NCI-H526 (cell line): Measurements from ENCODE around the gene MSL2.
"Not testable (repeated sequence)": the region's sequence is repeated elsewhere in the genome, so short reads cannot be mapped to it uniquely, and the experiment has no call there.

Experiments
- DNase-seq, 2 experiments: peaks; one replicate each; lab custom pipeline; 2025; lab: John Stamatoyannopoulos, UW

Gene MSL2

DNA sequence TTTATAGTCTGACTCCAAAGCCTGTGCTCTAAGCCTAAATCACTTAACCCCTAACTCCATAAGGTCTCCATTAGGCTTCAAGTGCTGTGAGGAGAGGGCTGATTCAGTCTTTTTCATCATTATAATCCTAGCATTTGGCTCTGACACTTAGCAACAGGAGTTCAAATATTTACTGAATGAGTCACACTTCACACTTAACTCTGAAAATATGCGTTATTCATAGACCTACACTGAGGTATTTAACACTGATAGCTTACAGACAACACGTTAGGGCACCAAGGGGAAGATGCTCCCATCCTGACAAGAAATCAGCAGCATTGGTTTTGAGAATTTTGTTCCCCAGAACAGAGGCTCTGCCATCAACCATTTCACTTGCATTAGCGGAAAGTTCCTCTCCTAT lies 53.5 kb downstream of the MSL2 start:
- no peak for DNase-seq

DNA sequence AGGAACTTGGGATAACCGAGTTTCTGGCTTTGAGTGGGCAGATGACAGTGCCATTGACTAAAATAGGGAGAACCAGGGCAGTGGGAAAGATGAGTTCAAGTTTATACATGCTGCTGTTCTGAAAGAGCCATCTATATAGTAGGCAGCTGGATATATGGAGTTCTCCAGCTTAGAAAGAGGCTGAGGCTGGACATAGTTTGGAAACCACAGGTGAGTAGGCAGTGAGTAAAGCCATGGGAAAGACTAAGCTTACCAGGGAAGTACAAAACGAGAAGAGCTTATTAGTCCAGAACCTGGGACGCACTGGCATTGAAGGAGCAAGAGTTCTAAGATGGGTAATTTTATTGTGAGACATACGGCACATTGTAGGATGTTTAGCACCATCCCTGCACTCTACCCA lies 54.2 kb downstream of the MSL2 start:
- no peak for DNase-seq

DNA sequence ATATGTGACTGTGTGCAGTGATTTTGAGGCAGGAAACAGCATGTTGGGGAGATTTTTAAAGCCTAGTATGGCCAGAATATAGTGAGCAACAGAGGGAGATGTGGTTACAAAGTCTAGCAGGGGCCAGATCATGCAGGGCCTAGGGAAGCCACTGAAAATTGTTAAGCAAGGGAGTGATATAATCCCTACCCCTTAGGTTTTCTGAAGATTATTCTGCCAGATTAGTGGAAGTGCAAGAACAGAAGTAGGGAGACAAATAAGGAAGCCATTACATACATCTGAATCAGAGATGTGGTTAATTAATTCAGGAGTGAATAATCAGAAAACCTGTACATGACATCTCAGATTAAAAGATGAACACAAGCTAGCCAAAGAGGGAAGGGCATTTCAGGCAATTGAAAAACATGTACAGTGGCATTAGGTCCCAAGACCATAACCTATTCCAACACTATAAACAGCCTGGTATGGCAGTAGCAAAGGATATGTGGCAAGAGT lies 54.8 kb downstream of the MSL2 start:
- DNase-seq: no peak

DNA sequence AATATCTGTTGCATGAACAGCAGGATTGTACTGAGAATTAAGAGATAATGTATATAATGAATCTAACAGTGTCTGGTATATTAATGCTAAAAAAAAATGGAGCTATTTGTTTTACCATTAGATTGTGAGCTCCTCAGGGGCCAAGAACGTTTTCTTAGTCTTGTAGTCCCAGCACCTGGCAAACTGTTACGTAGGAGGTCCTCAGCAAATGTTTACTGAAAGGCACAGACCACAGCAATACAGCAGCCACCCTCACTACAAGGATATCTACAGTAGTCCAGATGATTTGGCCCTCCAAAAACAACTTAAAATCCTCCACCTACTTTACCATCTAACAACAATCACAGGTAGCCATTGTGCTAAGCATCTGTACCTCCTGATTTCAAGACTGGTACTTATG lies 59.7 kb downstream of the MSL2 start:
- DNase-seq: no peak

DNA sequence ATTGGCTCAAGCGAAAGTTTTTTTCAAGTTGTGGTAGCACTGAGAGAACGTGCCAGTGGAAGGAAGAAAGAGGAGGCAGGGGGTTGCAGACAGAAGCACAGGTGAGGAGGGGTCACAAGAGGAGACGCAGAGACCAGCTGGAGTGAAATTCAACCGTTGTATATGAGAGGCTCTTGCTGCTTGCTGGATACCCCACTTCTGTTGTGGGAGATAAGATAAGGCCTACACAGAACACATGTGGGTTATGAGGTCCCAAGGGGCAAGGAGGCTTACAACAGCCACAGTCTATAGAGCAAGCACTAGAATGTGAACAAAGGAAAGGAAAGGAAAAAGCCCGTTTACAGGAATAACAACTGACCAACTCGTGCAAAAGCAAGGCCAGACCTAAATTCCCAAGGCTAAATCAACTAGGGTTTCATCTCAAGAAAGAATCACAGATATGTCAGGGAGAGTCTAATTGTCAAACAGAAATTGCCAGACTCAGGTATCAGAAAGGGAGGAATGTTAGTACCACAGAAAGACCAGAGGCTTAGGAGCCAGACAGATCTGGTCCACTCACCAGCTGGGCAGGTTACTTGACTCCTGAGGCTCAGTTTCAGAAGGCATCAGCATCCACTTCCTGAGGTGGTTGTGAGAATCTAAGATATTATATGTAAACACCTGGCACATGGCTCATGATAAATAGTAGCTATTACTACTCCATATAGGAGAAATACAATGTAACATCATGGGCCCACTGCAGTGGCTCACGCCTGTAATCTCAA lies 60.9 kb downstream of the MSL2 start:
- peak; percentile 21 to 43 for DNase-seq

DNA sequence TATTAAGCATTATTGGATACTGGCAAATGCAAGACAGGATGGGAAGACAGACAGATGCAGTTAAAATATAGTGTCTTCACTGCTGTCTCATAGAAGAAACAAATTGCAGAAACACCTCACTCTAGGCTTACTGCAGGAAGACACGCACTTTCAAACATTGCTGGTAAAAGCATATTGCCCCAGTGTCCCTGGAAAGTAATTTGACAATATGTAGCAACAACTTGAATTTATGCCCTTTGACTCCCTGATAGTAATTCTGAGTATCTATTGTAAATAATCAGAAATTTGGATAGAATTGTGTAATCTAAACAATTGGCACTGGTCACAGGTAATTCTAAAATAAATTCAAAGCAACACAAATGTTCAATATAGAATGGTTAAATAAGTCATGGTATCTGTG lies 62.0 kb downstream of the MSL2 start:
- no peak for DNase-seq

DNA sequence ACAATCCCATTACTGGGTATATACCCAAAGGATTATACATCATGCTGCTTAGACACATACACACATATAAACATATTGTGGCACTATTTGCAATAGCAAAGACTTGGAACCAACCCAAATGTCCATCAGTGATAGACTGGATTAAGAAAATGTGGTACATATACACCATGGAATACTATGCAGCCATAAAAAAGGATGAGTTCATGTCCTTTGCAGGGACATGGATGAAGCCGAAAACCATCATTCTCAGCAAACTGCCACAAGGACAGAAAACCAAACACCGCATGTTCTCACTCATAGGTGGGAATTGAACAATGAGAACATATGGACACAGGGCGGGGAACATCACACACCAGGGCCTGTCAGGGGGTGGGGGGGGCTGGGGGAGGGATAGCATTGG lies 64.5 kb downstream of the MSL2 start:
- DNase-seq: not testable (repeated sequence)

DNA sequence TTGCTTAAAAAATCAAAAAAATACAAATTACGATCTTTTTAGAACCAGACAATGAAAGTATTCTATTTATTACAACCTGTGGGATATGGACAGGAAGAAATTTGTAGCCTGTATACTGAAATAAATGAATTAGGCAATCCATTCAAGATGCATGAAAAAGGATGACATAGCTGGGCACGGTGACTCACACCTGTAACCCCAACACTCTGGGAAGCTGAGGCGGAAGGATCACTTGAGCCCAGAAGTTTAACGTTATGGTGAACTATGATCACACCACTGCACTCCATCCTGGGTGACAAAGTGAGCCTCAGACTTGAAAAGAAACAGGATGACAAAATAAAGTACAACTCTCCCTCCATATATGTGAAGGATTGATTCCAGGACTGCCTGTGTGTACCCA lies 74.1 kb downstream of the MSL2 start:
- DNase-seq: no peak

DNA sequence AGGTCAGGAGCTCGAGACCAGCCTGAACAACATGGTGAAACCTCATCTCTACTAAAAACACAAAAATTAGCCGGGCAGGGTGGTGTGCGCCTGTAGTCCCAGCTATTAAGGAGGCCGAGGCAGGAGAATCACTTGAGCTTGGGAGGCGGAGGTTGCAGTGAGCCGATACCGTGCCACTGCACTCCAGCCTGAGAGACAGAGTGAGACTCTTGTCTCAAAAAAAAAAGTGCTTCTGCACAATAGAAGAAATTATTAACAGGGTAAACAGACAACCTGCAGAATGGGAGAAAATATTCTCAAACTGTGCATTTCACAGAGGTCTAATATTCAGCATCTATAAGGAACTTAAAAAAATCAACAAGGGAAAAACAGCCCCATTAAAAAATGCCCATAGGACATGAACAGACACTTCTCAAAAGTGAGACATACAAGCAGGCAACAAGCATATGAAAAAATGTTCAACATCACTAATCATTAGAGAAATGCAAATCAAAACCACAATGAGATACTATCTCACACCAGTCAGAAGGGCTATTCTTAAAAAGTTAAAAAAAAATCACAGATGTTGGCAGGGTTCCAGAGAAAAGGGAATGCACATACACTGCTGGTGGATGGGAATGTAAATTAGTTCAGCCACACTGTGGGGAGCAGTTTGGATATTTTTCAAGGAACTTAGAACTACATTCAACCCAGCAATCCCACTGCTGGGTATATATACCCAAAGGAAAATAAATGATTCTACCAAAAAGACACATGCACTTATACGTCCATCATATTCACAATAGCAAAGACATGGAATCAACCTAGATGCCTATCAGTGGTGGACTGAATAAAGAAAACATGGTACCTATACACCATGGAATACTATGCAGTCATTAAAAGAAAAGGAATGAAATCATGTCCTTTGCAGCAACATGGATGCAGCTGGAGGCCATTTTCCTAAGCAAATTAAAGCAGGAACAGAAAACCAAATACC lies 75.5 kb downstream of the MSL2 start:
- DNase-seq: peak; percentile 73 to 78

DNA sequence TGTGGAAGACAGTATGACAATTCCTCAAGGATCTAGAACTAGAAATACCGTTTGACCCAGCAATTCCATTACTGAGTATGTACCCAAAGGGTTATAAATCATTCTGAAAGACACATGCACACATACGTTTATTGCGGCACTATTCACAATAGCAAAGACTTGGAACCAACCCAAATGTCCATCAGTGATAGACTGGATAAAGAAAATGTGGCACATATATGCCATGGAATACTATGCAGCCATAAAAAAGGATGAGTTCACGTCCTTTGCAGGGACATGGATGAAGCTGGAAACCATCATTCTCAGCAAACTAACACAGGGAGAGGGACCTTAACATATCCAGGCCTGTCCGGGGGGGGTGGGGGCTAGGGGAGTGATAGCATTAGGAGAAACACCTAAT lies 76.4 kb downstream of the MSL2 start:
- not testable (repeated sequence) for DNase-seq

DNA sequence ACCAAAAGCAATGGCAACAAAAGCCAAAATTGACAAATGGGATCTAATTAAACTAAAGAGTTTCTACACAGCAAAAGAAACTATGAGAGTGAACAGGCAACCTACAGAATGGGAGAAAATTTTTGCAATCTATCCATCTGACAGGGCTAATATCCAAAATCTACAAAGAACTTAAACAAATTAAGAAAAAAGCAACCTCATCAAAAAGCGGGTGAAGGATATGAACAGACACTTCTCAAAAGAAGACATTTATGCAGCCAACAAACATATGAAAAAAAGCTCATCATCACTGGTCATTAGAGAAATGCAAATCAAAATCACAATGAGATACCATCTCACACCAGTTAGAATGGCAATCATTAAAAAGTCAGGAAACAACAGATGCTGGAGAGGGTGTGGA lies 76.8 kb downstream of the MSL2 start:
- not testable (repeated sequence) for DNase-seq

DNA sequence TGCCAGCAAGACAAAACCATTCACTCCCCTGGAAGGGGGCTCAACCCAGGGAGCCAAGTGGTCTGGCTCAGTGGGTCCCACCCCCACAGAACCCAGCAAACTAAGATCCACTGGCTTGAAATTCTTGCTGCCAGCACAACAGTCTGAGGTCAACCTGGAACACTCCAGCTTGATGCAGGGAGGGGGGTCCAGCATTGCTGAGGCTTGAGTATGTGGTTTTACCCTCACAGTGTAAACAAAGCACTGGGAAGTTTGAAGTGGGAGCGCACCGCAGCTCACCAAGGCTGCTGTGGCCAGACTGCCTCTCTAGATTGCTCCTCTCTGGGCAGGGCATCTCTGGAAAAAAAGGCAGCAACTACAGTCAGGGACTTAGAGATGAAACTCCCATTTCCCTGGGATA lies 81.7 kb downstream of the MSL2 start:
- DNase-seq: no peak

DNA sequence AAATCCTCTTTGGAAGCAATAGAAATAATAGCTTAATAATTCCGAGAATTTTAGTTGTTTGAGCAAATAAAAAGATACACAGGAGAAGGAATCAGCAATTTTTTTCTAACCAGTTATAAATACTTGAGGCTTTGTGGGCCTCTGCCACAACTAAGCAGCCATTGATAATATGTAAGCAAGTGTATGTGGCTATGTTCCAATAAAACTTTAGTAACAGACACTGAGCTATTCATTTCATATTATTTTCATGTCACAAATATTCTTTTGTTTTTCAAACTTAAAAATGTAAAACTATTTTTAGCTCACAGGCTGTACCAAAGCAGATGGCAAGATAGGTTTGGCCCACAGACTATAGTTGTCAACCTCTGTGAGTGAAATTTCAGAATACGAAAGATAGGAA lies 85.7 kb downstream of the MSL2 start:
- DNase-seq: no peak

DNA sequence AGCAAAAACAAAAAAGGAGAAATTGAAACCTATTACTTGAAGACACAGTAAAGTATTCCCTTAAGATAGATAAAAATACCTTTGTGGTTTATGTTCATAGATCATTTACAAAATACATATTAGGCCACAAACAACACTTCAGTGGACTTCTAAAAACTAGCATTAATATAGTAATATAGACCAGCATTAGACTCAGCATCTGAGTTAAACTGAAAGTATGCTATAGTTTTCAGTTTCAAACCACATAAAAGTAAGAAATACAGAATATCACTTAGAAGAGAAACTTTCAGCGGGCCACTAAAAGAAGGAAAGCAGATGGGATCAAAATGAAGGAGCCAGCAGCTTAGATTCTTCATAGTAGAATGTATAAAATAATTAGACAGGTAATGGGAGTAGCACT lies 86.6 kb downstream of the MSL2 start:
- no peak for DNase-seq

DNA sequence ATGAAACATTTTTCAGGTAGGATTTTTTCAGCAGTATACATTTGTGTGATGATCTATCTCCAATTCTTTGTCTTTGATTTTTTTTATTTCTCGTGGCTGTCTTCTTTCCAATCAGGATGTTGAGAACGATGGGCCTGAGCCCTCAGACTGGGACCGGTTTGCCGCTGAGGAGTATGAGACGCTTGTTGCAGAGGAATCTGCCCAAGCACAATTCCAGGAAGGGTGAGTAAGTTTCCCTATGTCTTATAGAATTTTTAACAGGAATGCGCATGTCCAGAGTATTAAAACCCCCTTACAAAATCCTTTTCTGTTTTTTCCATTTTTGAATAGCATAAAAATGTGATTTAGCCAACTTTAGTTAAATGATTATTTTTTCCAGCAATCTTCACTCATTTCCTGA lies 90.0 kb downstream of the MSL2 start:
- DNase-seq: no peak

DNA sequence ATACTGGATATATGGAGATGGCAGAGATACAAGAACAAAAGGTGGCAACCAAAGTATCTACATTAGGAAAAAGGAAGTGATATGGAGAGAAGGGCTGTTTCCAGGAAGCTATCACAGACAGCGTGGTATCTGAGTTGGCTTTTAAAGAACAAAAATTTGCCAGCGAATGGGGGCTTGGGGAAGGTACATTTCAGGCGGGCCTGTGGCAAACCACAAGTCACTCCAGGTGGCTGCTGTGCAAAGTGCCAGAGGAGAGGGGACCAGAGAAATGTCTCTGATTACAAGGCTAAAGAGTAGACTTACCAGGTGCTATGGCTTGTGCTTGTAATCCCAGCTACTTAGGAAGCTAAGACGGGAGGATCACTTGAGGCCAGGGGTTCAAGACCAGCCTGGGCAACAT lies 91.1 kb downstream of the MSL2 start:
- DNase-seq: no peak
